GM12892 (cell line): ENCODE measurements around the gene NFATC2.

Experiments
- POLR2A ChIP-seq: IDR thresholded peaks from 2 replicates; pipeline ENCODE4 v1.6.1; 2011; ENCODE audit warnings: low read depth, low read length, control low read depth
- POLR2AphosphoS5 ChIP-seq: IDR thresholded peaks from 2 replicates; pipeline ENCODE4 v1.6.1; 2011; ENCODE audit warnings: low read depth, low read length, control low read depth

DNA sequence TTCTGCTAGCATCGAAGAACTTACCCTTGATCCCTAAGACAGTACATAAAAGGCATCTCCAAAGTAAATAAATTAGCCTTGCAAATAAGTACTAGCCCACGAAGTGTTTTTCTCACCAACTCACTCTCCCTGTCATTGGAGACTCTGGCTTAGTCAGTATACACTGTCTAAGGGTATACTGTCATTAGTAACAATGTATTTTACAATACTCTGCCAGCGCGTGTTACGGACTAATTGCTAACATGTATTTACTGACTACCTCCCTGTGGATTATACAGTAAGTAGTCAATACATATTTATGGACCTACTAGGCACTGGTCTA is 72.1 kb downstream of the NFATC2 start:
- no peak for TF ChIP-seq POLR2A
- no peak for TF ChIP-seq POLR2AphosphoS5
